Brain pericyte (primary cell): ENCODE results near the gene FAM81A.
"Not testable (repeated sequence)": the region's sequence is repeated elsewhere in the genome, so short reads cannot be mapped to it uniquely, and the experiment has no call there.

Experiments
- DNase-seq: peaks from one replicate; pipeline ENCODE4 v3.0.0-alpha.2; 2012; ENCODE audit warnings: low read depth, low spot score

Gene FAM81A

GRCh38 chr15:59424616-59425015 is 13.4 kb upstream of the FAM81A start:
- DNase-seq, result no peak

DNA sequence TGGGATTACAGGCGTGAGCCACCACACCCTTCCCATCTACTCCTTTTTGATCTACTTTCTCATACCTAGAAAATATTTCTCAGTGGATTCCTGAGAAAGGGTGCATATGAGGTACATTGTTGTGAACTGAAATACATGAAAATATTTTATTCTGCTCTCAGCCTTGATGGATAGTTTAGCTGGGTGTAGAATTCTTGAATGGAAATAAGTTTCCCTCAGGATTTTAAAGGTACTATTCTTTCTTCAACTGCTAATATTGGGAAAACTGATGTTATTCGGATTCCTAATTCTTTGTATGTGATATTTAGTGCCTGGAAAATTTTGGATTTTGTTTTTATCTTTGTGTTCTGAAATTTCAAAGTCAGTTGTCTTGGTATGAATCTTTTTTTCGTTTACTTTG is 9.1 kb upstream of the FAM81A start:
- DNase-seq, result not testable (repeated sequence)

- DNase-seq, result no peak
Observed at GRCh38 chr15:59432389-59432788, 5.6 kb upstream of the FAM81A start.

- no peak for DNase-seq
Observed at GRCh38 chr15:59434481-59434880, 3.5 kb upstream of the FAM81A start.

GRCh38 chr15:59436774-59437141 is 1.2 kb upstream of the FAM81A start:
- no peak for DNase-seq

GRCh38 chr15:59437142-59437816 is 707 bp upstream of the FAM81A start:
- DNase-seq, result no peak

- no peak for DNase-seq
Observed at GRCh38 chr15:59438625-59439290, 772 bp downstream of the FAM81A start.

- DNase-seq, result no peak
Observed at GRCh38 chr15:59439576-59439975, 1.6 kb downstream of the FAM81A start.

DNA sequence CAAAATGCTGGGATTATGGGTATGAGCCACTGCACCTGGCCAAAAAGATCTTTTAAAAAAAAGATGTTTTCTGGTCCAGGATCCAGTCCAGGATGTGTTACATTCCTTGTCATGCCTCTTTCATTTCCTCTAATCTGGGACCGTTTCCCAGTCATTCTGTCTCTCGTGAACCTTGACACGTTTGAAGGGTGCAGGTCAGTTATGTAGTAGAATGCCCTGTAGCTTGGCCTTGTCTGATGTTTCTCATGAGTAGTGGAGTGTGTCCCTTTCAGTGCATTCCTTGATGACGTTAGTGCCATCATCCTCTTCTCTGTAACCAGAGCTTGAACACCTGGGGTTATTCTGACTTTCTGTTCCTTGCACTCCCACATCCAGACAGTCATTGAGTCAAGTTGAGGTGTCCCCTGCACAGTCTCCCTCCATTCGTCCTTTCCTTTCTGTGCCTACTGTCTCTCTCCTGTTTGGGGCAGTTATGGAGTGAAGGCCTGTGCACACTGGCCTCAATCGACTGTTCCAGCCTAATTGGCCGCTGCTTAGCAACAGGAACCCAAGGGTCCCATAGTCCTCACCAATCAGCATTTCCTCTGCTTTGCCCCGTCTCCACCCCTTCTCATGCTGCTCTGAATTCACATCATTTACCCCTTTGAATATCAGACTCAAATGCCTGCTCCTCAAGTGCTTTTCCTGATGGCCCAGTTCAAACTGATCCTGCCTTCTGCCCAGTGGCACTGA is 5.5 kb downstream of the FAM81A start:
- DNase-seq, result no peak

GRCh38 chr15:59444081-59444835 is 6.3 kb downstream of the FAM81A start:
- DNase-seq, result no peak

DNA sequence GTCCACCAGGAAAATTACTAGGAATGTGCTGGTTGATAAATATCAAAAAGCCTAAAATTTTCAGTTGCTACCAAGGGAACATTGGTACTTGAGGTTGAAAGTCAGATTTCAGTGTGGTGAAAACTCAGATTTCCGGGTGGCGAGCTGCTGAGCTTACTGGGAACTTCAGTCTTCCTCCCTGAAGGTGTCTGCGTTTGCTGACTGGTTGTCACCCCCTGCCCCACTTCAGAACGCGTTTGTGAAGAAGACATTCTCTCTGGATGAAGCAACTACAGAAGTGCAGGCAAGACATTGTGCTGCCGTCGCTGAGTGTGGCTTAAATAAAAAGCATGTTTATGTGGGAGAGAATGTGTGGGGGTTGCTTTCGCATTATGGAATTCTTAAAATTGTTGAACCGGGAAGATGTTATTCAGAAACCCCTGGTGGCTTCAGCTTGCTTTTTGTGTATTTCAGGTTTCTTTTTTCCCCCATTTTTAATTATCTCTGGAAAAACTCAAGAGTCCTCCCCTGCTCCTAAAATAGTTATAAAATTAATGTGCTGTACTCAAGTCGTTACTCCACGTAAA is 7.1 kb downstream of the FAM81A start:
- DNase-seq, result no peak

GRCh38 chr15:59446232-59446957 is 8.4 kb downstream of the FAM81A start:
- no peak for DNase-seq

GRCh38 chr15:59447367-59447766 is 9.4 kb downstream of the FAM81A start:
- no peak for DNase-seq

- DNase-seq, result no peak
Observed at GRCh38 chr15:59448871-59449270, 10.9 kb downstream of the FAM81A start.

DNA sequence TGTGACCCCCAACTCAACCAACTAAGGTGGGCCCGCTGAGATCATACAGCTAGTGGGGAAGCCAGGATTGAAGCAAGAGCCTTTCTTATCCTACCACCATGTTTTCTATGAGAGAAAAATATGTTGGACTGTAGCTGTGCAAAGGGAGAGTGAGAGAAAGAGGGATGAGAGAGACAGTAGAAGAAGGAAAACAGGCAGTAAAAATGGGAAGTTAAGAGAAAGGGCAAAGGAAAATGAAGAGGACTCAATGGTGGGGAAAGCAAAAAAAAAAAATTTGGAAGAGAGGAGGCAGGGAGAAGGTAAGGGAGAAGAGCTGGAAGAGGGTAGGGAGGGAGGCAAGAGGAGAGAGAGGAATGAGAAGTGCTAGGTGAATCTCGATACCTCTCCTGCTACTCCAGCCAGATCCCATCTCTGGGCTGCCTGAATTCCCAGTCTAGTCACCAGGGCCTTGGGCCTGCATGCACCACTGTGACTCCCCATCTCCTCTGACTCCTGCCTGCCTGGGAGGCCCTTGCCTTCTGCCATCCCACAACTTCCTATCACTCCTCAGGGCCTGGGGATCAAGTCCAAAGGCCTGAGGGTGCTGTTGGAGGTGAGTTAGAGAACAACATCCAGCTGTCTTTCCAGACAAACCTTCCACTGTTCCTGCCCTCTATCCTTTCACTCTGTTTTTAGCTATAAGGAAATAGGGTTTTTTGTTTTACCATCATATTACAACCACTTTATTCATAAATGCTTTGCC is 15.7 kb downstream of the FAM81A start:
- DNase-seq, result no peak

DNA sequence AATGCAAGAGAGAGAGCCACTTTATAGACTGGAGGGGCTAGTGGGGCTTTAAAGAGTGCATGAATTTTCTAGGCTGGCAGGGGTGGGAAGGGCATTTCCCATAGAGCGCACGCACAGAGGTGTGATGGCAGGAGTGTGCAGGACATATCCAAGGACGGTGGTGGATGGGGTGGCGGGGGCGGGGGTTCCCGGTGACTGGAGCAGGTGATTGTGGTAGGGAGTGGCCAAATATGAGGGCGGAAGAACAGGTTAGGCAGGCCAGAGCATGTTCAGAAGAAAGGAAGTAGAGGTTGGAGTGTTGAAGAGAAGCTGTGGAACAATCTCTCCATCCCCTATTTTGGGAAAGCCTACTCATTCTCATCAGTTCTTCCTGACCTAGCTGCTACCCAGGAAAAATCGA is 18.1 kb downstream of the FAM81A start:
- DNase-seq, result no peak

DNA sequence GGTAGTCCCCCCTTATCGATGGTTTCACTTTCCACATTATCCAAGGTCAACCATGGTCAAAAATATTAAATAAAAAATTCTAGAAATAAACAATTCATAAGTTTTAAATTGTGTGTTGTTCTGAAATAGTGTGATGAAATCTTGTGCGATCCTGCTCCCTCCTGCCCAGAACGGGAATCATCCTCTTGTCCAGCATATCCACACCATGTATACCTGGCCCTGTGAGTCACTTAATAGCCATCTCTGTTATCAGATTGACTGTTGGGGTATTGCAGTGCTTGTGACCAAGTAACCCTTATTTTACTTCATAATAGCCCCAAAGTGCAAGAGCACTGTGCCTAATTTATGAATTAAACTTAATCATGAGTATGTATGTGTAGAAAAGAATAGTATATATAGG is 19.1 kb downstream of the FAM81A start:
- DNase-seq, result no peak

- DNase-seq, result no peak
Observed at GRCh38 chr15:59461521-59461920, 23.5 kb downstream of the FAM81A start.

GRCh38 chr15:59473226-59473625 is 35.2 kb downstream of the FAM81A start:
- no peak for DNase-seq

GRCh38 chr15:59475161-59475560 is 37.2 kb downstream of the FAM81A start:
- not testable (repeated sequence) for DNase-seq
